ENCODE data around the gene HTT.

Gene HTT

GRCh38 chr4:3213661-3214250, 139.3 kb downstream of the HTT start:
- DNase-seq (ENCODE audit: extremely low read depth in 1 of 2, low read depth in 1 of 2), result no peak

DNA sequence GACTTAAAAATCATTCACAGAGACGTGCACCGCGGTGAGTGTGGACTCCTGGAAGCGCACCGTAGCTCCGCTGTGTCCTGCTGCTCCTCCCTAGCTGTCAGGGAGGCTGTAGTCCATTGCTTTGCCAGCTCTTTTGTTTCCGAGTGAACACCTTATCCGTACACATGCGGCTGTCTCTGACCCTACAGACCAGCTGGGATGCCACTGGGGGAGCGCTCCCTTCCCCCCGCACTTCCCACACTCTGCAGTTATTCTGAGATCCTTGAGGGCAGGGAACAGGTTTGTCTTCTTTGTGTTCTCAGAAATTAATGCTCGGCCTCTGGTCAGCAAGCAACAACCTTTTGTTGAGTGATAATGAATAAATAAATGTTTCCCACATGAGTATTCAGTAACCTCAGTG, 140.8 kb downstream of the HTT start:
- DNase-seq (ENCODE audit: extremely low read depth in 1 of 2, low read depth in 1 of 2), result no peak

DNA sequence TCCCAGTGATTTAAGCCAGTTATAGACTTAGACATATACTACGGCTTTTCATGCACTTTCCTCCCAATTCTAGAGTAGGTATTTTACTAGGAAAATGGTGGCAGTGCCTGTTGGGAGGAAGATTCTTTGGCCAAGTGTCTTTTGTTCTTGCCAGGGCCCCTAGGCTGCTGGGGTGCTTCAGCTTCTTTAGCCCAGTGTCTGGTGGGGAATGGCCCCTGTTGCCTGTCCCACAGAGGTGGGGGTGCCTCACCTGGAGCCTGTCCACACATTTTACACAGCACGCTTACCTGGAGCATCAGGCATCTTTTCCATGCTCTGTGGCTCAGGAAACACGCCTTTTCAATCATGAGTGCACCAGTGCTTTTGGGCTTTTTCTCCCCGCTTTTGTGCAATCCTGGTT, 141.3 kb downstream of the HTT start:
- no peak for DNase-seq (ENCODE audit: extremely low read depth in 1 of 2, low read depth in 1 of 2)

DNA sequence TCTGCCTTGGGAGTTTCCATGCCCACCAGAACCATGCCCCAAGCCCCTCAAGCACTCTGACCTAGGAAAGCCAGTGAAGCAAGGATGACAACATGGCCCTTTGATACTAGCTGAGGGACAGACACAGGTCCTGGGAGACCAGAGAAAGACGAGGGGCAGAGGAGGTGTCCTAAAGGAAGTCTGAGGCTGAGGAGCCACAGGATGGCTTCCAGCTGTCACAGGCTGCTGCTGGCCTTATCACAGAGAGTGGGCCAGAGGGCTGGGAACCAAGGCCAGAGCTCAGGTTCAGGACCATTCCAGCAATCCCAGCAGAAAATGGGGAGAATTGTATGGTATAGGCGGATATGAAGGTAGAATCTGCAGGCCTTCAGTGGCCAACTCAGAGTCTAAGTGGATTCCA, 142.8 kb downstream of the HTT start:
- no peak for DNase-seq (ENCODE audit: extremely low read depth in 1 of 2, low read depth in 1 of 2)

- no peak for DNase-seq (ENCODE audit: extremely low read depth in 1 of 2, low read depth in 1 of 2)
These were observed 143.3 kb downstream of the HTT start for GRCh38 chr4:3217771-3218170.

- DNase-seq (ENCODE audit: extremely low read depth in 1 of 2, low read depth in 1 of 2), result no peak
These were observed 144.6 kb downstream of the HTT start for GRCh38 chr4:3218824-3219760.

- no peak for DNase-seq (ENCODE audit: extremely low read depth in 1 of 2, low read depth in 1 of 2)
These were observed 145.4 kb downstream of the HTT start for GRCh38 chr4:3219761-3220475.

DNA sequence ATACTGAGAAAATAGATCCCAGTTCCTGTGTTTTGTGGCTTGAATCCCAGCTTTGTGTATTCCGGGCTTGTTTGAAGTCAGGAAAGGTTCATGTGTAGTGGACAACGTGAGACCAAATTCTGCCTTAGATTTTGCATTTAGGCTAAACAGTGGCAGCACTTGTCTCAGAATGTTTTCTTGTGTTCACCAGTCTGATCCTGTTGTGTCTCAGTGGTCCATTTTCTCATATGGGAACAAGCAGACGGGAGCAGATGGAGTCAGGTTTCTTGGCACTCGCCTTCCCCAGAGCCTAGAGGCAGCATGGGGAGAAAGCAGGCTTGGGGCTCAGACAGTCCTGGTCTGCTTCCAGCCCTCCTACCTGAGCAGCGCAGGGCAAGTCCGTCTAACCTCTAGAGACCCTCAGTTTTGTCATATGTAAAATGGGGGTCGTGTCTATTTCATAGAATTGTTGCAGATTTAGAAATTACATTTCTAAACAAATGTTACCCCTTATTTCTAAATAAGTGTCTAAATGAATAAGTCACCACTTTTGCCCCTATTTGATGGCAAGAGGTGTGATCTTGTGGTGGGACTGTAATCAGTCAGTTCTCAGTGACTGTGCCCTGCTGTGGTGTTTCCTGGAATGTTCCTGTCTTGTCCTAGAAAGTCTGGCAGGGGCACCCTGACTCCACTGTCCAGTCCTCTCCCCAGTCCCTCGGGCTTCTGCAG, 146.1 kb downstream of the HTT start:
- no peak for DNase-seq (ENCODE audit: extremely low read depth in 1 of 2, low read depth in 1 of 2)

- DNase-seq (ENCODE audit: extremely low read depth in 1 of 2, low read depth in 1 of 2), result no peak
These were observed 146.7 kb downstream of the HTT start for GRCh38 chr4:3221184-3221494.

GRCh38 chr4:3221996-3222395, 147.5 kb downstream of the HTT start:
- no peak for DNase-seq (ENCODE audit: extremely low read depth in 1 of 2, low read depth in 1 of 2)

GRCh38 chr4:3223346-3223745, 148.9 kb downstream of the HTT start:
- no peak for DNase-seq (ENCODE audit: extremely low read depth in 1 of 2, low read depth in 1 of 2)

DNA sequence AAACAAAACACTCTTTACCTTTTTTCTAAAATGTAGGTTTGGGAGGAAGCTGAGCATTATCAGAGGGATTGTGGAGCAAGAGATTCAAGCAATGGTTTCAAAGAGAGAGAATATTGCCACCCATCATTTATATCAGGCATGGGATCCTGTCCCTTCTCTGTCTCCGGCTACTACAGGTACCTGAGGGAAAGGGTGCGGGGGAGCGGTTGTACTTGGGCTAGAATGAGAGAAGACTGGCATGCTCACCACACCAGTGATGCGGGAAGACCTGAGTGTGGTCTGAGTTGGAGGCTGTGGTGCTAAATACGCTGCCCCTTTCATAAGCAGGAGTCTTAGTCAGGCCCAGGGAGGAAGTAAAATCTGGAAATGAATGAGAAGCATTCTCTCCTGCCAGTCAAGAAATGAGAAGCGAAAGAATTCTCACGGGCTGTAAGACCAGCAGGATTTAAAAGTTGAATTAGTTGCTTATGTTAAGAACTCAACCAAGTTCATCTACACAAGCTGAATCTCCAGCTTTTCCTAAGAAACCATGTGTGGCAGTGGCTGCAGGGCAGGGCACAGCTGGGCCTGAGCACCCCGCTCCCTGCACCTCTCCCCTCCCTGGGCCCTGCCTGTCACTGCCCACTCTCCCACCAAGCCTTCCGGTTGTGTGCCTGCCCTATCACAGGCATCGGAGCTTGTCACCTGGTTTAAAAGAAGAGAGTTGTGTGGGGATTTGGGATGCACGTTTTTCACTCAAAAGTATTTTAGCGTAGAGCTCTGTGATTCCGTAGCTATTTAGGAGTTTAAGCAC, 149.7 kb downstream of the HTT start:
- no peak for DNase-seq (ENCODE audit: extremely low read depth in 1 of 2, low read depth in 1 of 2)

DNA sequence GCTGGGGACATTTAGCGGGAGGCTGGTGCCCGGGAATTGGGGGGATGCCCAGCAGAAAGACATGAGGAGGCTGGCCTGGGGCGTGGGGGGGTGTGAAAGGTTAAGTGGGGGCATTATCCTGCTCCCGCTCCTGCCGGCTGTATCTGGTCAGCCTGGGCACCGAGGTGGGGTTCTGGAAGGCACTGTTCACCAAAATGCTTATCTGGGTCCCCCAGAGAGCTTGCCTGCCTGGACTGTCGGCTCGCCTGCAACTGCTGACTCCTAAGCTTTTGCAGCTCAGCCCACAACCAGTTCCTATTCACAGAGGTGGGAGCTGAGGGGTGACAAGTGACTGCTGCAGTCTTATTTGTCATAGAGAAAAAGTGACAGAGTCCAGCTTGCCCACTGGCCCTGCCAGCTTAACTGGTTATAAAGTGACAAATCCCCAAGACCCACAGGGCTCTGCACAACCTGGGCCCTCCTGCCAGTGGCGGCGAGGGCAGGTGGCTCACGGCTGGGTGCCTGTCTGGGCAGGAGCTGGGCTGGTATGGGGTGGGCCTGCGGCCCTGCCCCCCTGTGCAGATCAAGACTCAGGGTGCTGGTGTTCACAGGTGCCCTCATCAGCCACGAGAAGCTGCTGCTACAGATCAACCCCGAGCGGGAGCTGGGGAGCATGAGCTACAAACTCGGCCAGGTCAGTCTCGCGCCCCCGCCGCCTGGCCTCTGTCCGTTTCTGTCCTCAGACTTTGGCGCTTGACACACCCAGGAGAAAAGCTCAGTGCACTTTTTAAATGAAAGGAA, 150.8 kb downstream of the HTT start:
- DNase-seq (ENCODE audit: extremely low read depth in 1 of 2, low read depth in 1 of 2), result no peak

GRCh38 chr4:3225936-3226335, 151.5 kb downstream of the HTT start:
- DNase-seq (ENCODE audit: extremely low read depth in 1 of 2, low read depth in 1 of 2), result no peak

- no peak for DNase-seq (ENCODE audit: extremely low read depth in 1 of 2, low read depth in 1 of 2)
These were observed 152.0 kb downstream of the HTT start for GRCh38 chr4:3226467-3226866.

GRCh38 chr4:3226944-3227343, 152.5 kb downstream of the HTT start:
- DNase-seq (ENCODE audit: extremely low read depth in 1 of 2, low read depth in 1 of 2), result no peak

- no peak for DNase-seq (ENCODE audit: extremely low read depth in 1 of 2, low read depth in 1 of 2)
These were observed 153.6 kb downstream of the HTT start for GRCh38 chr4:3227878-3228675.

DNA sequence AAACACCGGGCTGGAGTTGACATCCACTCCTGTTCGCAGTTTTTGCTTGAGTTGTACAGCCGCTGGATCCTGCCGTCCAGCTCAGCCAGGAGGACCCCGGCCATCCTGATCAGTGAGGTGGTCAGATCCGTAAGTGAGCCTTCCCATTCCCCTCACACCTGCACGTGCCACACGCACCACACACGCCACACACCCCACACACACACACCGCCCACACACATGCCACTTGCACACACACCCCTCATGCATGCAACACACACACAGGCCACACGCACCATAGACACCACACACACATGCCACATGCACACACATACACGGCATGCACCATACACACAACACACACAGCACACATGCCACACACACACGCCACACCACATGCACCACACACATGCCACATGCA, 154.4 kb downstream of the HTT start:
- no peak for DNase-seq (ENCODE audit: extremely low read depth in 1 of 2, low read depth in 1 of 2)

DNA sequence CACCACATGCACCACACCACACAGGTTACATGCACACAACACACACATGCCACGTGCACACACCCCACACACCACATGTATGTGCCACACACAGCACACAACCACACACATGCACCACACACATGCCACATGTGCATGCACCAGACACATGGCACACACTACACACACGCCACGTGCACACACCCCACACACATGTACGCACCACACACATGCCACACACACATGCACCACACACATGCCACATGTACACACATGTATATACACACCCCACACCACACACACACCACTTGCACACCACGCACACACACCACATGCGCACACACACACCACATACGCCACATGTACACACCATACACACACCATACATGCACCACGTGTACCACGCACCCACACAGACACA, 154.8 kb downstream of the HTT start:
- no peak for DNase-seq (ENCODE audit: extremely low read depth in 1 of 2, low read depth in 1 of 2)

Measured in activated CD8-positive, alpha-beta memory T cell treated with anti-CD3 and anti-CD28 coated beads for 1 hour (primary cell).